ENCODE measurements around the gene ZNF618.

DNA sequence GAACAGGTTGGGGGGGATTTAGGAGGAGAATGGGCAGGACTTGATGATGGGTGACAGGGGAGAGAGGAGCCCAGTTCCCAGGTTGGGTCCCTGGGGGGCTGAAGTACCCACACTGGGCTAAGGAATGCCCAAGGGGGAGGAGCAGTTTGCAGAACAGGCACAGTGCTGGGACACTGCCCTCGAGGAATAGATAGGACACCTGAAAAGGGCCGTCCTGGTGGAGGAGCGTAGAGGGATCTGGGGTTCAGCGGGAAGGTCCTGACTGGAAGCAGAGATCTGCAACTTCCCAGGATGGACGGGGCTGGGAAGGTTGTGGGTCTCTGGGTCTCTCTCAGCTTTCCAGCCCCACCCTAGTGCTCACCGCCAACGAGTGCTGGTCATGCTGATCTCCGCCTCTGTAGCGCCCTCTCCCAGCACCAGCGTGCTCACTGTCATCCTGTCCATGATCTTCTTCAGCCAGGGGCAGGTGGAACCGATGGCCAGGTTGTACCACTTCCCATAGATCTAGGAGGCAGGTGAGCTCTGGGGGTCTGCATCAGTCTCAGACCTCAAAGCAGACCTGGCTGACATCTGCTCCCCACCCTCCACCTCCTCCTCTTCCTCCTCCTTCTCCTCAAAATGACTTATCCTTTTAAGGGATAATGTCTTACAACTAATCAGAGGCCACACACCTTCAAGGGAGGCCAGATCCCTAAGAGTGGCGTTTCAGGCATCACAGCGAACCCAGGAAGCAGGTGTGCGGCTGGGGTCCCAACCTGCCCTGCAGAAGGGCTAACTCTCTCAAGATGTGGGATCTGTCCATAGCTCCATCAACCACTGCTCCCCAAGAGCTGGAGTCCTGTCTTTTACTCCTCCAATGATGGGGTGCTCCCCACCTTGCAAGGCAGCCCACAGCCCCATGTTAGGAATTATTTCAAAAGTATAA is 200.4 kb downstream of the ZNF618 start:
- TF ChIP-seq, protein P1, sequence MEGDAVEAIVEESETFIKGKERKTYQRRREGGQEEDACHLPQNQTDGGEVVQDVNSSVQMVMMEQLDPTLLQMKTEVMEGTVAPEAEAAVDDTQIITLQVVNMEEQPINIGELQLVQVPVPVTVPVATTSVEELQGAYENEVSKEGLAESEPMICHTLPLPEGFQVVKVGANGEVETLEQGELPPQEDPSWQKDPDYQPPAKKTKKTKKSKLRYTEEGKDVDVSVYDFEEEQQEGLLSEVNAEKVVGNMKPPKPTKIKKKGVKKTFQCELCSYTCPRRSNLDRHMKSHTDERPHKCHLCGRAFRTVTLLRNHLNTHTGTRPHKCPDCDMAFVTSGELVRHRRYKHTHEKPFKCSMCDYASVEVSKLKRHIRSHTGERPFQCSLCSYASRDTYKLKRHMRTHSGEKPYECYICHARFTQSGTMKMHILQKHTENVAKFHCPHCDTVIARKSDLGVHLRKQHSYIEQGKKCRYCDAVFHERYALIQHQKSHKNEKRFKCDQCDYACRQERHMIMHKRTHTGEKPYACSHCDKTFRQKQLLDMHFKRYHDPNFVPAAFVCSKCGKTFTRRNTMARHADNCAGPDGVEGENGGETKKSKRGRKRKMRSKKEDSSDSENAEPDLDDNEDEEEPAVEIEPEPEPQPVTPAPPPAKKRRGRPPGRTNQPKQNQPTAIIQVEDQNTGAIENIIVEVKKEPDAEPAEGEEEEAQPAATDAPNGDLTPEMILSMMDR (optimal IDR thresholded peaks at IDR 0.05 in 1 of 3, IDR thresholded peaks at IDR 0.05 in 1 of 3, conservative IDR thresholded peaks at IDR 0.05 in 1 of 3; ENCODE audit: extremely low read depth in 1 of 3, insufficient read depth in 2 of 3, low read length in 3 of 3), result no peak
- TF ChIP-seq EZH2 (IDR thresholded peaks at IDR 0.05; ENCODE audit: low read length), result no peak
